CD14-positive monocyte (primary cell): ENCODE measurements around the gene GRID2IP. TPM values are rescaled to one million over a fixed set of nuclear protein-coding genes. Genes with fewer than 3 reads are reported as not detected.

Source experiments
- DNase-seq, 3 donors: peaks; one replicate each; pipeline ENCODE4 v3.0.0-alpha.2; 2011 to 2022
- H2AFZ ChIP-seq: 2 replicates; pipeline ENCODE4 v1.6.0; 2012; ENCODE audit warnings: mild to moderate bottlenecking, low read depth, low read length, inconsistent platforms; ENCODE audit not compliant: insufficient read depth, poor library complexity, severe bottlenecking
- H3K27ac ChIP-seq, 2 donors: 1 replicate in 1 of 2; 2 replicates in 1 of 2; pipeline ENCODE4 v1.5.1; 2012 to 2013; ENCODE audit warnings: low read length in 2 of 2, control low read depth in 1 of 2, inconsistent platforms in 1 of 2, low read depth in 1 of 2, mild to moderate bottlenecking in 1 of 2
- H3K27me3 ChIP-seq, 2 donors: one replicate each; pipeline versions ENCODE4 v1.6.0 to v1.6.1; 2011 to 2013; ENCODE audit warnings: low read length in 2 of 2; ENCODE audit not compliant: control insufficient read depth in 2 of 2, insufficient read depth in 2 of 2
- H3K36me3 ChIP-seq, 2 donors: replicated peaks in 1 of 2; 1 replicate in 1 of 2; 2 replicates in 1 of 2; pipeline versions ENCODE4 v1.5.1 to v1.6.1; 2012 to 2013; ENCODE audit warnings: low read length in 2 of 2, control low read depth in 1 of 2, inconsistent platforms in 1 of 2, mild to moderate bottlenecking in 1 of 2; ENCODE audit not compliant: insufficient read depth in 2 of 2, control insufficient read depth in 1 of 2
- H3K4me1 ChIP-seq, 2 donors: 1 replicate in 1 of 2; 2 replicates in 1 of 2; pipeline versions ENCODE4 v1.5.1 to v1.6.1; 2012 to 2013; ENCODE audit warnings: low read length in 2 of 2, control low read depth in 1 of 2, inconsistent platforms in 1 of 2, mild to moderate bottlenecking in 1 of 2, moderate library complexity in 1 of 2; ENCODE audit not compliant: insufficient read depth in 2 of 2, control insufficient read depth in 1 of 2
- H3K4me2 ChIP-seq: replicated peaks from 2 replicates; pipeline ENCODE3; 2012; ENCODE audit warnings: low read length, moderate library complexity, mild to moderate bottlenecking; ENCODE audit not compliant: poor library complexity, severe bottlenecking; ENCODE audit errors: extremely low read depth
- H3K4me3 ChIP-seq, 3 experiments: fragments of 200-600 bp in 1 of 3; sonication (generic) in 1 of 3; replicated peaks in 1 of 3; 1 replicate in 2 of 3; 2 replicates in 1 of 3; pipeline ENCODE4 v1.5.1; 2011 to 2013; ENCODE audit warnings: low read length in 3 of 3, mild to moderate bottlenecking in 3 of 3, control low read depth in 2 of 3, low read depth in 2 of 3, inconsistent platforms in 1 of 3, moderate library complexity in 1 of 3
- H3K79me2 ChIP-seq: 2 replicates; pipeline ENCODE4 v1.6.0; 2012; ENCODE audit warnings: mild to moderate bottlenecking, control low read depth, inconsistent platforms, low read length, moderate library complexity; ENCODE audit not compliant: insufficient read depth
- H3K9ac ChIP-seq: 2 replicates; pipeline ENCODE4 v1.6.0; 2017; ENCODE audit warnings: low read length, mild to moderate bottlenecking; ENCODE audit not compliant: insufficient read depth, poor library complexity, severe bottlenecking
- H3K9me3 ChIP-seq, 2 donors: replicated peaks in 1 of 2; 1 replicate in 1 of 2; 2 replicates in 1 of 2; pipeline versions ENCODE4 v1.5.1 to v1.6.1; 2012 to 2013; ENCODE audit warnings: low read length in 2 of 2, control low read depth in 1 of 2; ENCODE audit not compliant: control insufficient read depth in 1 of 2, insufficient read depth in 1 of 2
- H4K20me1 ChIP-seq: 2 replicates; pipeline ENCODE4 v1.6.0; 2012; ENCODE audit warnings: mild to moderate bottlenecking, low read length, control low read depth, moderate library complexity; ENCODE audit not compliant: insufficient read depth
- H3K27ac Mint-ChIP-seq, 7 donors: one replicate each; pipeline ENCODE4 v1.8.0; 2020; ENCODE audit warnings: mild to moderate bottlenecking in 7 of 7, mixed read lengths in 7 of 7, moderate library complexity in 6 of 7, inconsistent platforms in 2 of 7
- H3K27me3 Mint-ChIP-seq, 3 donors: one replicate each; pipeline ENCODE4 v1.8.0; 2021 to 2022; ENCODE audit warnings: low read depth in 3 of 3, mild to moderate bottlenecking in 3 of 3, mixed read lengths in 3 of 3, moderate library complexity in 3 of 3, inconsistent platforms in 1 of 3
- H3K36me3 Mint-ChIP-seq, 2 donors: one replicate each; pipeline ENCODE4 v1.8.0; 2020; ENCODE audit warnings: mixed read lengths in 2 of 2, inconsistent platforms in 1 of 2, mild to moderate bottlenecking in 1 of 2
- H3K4me1 Mint-ChIP-seq: one replicate; pipeline ENCODE4 v1.8.0; 2020; ENCODE audit warnings: mild to moderate bottlenecking, mixed read lengths
- H3K4me3 Mint-ChIP-seq, 2 donors: one replicate each; pipeline ENCODE4 v1.8.0; 2020; ENCODE audit warnings: mild to moderate bottlenecking in 2 of 2, mixed read lengths in 2 of 2, moderate library complexity in 1 of 2
- H3K9me3 Mint-ChIP-seq, 7 donors: one replicate each; pipeline ENCODE4 v1.8.0; 2020 to 2022; ENCODE audit warnings: mixed read lengths in 7 of 7, mild to moderate bottlenecking in 6 of 7, moderate library complexity in 6 of 7, inconsistent platforms in 2 of 7
- CTCF ChIP-seq: fragments of 200-600 bp; IDR thresholded peaks from one replicate; pipeline ENCODE4 v1.8.0; 2022; ENCODE audit warnings: antibody characterized with exemption, mild to moderate bottlenecking
- WGBS: methylation state at CpG from one replicate; pipeline ENCODE4 v1.1.5; 2013; ENCODE audit warnings: missing lambda C conversion rate; ENCODE audit not compliant: insufficient coverage; 5-methylcytosine and 5-hydroxymethylcytosine counted together
- intact Hi-C, 2 donors: fragments of 100-400 bp; cut with micrococcal nuclease; formaldehyde crosslinking; loops; one replicate each; pipeline versions ENCODE4 v1.15.0 to v1.15.1; 2023
- polyA plus RNA-seq, 3 donors: library from polyadenylated mRNA; depleted of rRNA in 1 of 3; unstranded in 2 of 3; stranded (reverse) in 1 of 3; fragments of 300-500 nt in 2 of 3; fragments of >200 nt in 1 of 3; fragmentation: Illumina TruSeq in 2 of 3; gene quantifications; 1 replicate in 2 of 3; 2 replicates in 1 of 3; pipeline ENCODE4 v1.2.3, GENCODE V29; 2012 to 2021

The GRID2IP gene
- polyA plus RNA-seq, 3 donors: not detected

GRCh38 chr7:6487184-6487545, 64.1 kb downstream of the GRID2IP start:
- no peak overlapping the region for H3K27ac ChIP-seq
- H3K9ac ChIP-seq: no peak overlapping the region
- no peak overlapping the region for H3K4me3 Mint-ChIP-seq
- no peak for TF ChIP-seq CTCF
- H3K36me3 ChIP-seq: no peaks in the 10 kb centered on the region
- H3K36me3 Mint-ChIP-seq: peaks cover 0 to 2% of the 10 kb centered on the region in 2 donors
- H3K4me2 ChIP-seq: no peak overlapping the region
- intact Hi-C loops: no loop called here
- no peak overlapping the region for H3K4me3 ChIP-seq
- H3K79me2 ChIP-seq: peaks cover 17% of the 10 kb centered on the region
- peaks cover 16% of the 10 kb centered on the region for H3K4me1 Mint-ChIP-seq
- no peaks in the 10 kb centered on the region for H3K27me3 ChIP-seq
- H3K9me3 ChIP-seq: peaks cover 0 to 7% of the 10 kb centered on the region in 2 donors
- DNase-seq: no peak
- WGBS: 95% methylated on average over 4 of the region's 4 CpGs
- H2AFZ ChIP-seq: no peak overlapping the region
- peaks cover 0 to 16% (median 7%) of the 10 kb centered on the region in 7 donors for H3K9me3 Mint-ChIP-seq
- peaks cover 10% of the 10 kb centered on the region for H4K20me1 ChIP-seq
- peaks cover 14 to 15% of the 10 kb centered on the region in 2 donors for H3K4me1 ChIP-seq
- H3K27ac Mint-ChIP-seq: no peak overlapping the region
- peaks cover 0 to 5% (median 4%) of the 10 kb centered on the region in 3 donors for H3K27me3 Mint-ChIP-seq

- Mint-ChIP-seq H3K4me3 (no peak overlapping the region), H3K36me3 (peaks cover under 1 to 4% of the 10 kb centered on the region in 2 donors), H3K4me1 (peaks cover 20% of the 10 kb centered on the region), H3K27me3 (peaks cover 0 to 5% (median 4%) of the 10 kb centered on the region in 3 donors), H3K9me3 (peaks cover 0 to 16% (median 7%) of the 10 kb centered on the region in 7 donors), H3K27ac (no peak overlapping the region)
- DNase-seq: no peak
- no peak overlapping the region for H3K4me3 ChIP-seq
- no peak overlapping the region for H3K4me2 ChIP-seq
- no peak overlapping the region for H2AFZ ChIP-seq
- H3K27ac ChIP-seq: no peak overlapping the region
- WGBS: 97% methylated on average over 15 of the region's 19 CpGs
- peaks cover 16% of the 10 kb centered on the region in 2 donors for H3K4me1 ChIP-seq
- H4K20me1 ChIP-seq: peaks cover 16% of the 10 kb centered on the region
- H3K9ac ChIP-seq: no peak overlapping the region
- intact Hi-C loops: no loop called here
- no peak for TF ChIP-seq CTCF
- peaks cover 0 to 7% of the 10 kb centered on the region in 2 donors for H3K9me3 ChIP-seq
- no peaks in the 10 kb centered on the region for H3K36me3 ChIP-seq
- H3K79me2 ChIP-seq: peaks cover 23% of the 10 kb centered on the region
- no peaks in the 10 kb centered on the region for H3K27me3 ChIP-seq
These were observed 64.7 kb downstream of the GRID2IP start for GRCh38 chr7:6486438-6487183.
